Measurements from ENCODE around the gene METAP1. TPM values are rescaled to one million over a fixed set of nuclear protein-coding genes. Genes with fewer than 3 reads are reported as not detected.

Gene METAP1
- total and polyA plus RNA-seq, 2 of the 8 experiments (the other 6 are each of a cell fraction or from before 2014, with no cell fraction given): 50.6 to 85.2 TPM

DNA sequence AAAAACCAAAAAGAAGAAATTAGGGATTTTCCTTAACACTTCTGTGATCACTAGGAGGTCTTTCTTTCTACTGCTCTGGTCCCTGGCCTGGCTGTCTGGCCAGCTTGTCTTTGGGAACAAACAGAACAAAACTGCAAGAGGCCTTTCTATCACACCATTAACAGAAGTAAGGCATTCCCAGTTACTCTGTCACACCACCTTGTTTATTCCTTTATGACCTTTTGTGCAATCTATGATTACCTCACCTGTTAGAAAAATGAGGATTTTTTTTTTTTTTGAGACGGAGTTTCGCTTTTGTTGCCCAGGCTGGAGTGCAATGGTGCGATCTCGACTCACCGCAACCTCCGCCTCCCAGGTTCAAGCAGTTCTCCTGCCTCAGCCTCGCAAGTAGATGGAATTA lies 3.0 kb downstream of the METAP1 start (continued):
- TF ChIP-seq POLR2A (IDR thresholded peaks at IDR 0.05; ENCODE audit: control extremely low read depth in 1 of 2, low read depth in 2 of 2, low read length in 2 of 2) (no peak), SIN3A (conservative IDR thresholded peaks at IDR 0.05 in 1 of 2, IDR thresholded peaks at IDR 0.05 in 1 of 2; ENCODE audit: low read depth in 1 of 2, low read length in 2 of 2) (no peak), BRCA1 (IDR thresholded peaks at IDR 0.05; ENCODE audit: low read depth, low read length) (no peak), SP2 (IDR thresholded peaks at IDR 0.05; ENCODE audit: low read length) (no peak)
